HAP-1 (cell line): ENCODE data around the gene FARP2.
"Not testable (repeated sequence)": the region's sequence is repeated elsewhere in the genome, so short reads cannot be mapped to it uniquely, and the experiment has no call there.

Experiments used
- DNase-seq, 2 experiments: peaks; one replicate each; pipeline ENCODE4 v3.0.0-alpha.2; 2016 to 2020; ENCODE audit warnings: low spot score in 2 of 2
- H3K27me3 ChIP-seq: fragments of 250-450 bp; sonication (Bioruptor Pico); 2 replicates; pipeline ENCODE4 v1.5.1; 2020; ENCODE audit warnings: low read depth, mild to moderate bottlenecking, moderate library complexity
- H3K36me3 ChIP-seq: fragments of 250-450 bp; sonication (Bioruptor Pico); replicated peaks from 2 replicates; pipeline ENCODE4 v1.5.1; 2020; ENCODE audit warnings: mild to moderate bottlenecking
- H3K4me1 ChIP-seq: fragments of 250-450 bp; sonication (Bioruptor Pico); 2 replicates; pipeline ENCODE4 v1.5.1; 2020; ENCODE audit warnings: mild to moderate bottlenecking
- H3K4me3 ChIP-seq: fragments of 250-450 bp; sonication (Bioruptor Pico); 2 replicates; pipeline ENCODE4 v1.5.1; 2020; ENCODE audit warnings: mild to moderate bottlenecking, moderate library complexity
- H3K9me3 ChIP-seq: fragments of 250-450 bp; sonication (Bioruptor Pico); 2 replicates; pipeline ENCODE4 v1.5.1; 2020; ENCODE audit warnings: mild to moderate bottlenecking, moderate library complexity
- in situ Hi-C: fragments of 300-500 bp; cut with MboI; formaldehyde crosslinking; loops from 3 replicates; pipeline ENCODE4 v1.14.3; 2020; ENCODE audit warnings: low sequenced_read_pairs, inconsistent platforms, mixed read lengths

The FARP2 gene

DNA sequence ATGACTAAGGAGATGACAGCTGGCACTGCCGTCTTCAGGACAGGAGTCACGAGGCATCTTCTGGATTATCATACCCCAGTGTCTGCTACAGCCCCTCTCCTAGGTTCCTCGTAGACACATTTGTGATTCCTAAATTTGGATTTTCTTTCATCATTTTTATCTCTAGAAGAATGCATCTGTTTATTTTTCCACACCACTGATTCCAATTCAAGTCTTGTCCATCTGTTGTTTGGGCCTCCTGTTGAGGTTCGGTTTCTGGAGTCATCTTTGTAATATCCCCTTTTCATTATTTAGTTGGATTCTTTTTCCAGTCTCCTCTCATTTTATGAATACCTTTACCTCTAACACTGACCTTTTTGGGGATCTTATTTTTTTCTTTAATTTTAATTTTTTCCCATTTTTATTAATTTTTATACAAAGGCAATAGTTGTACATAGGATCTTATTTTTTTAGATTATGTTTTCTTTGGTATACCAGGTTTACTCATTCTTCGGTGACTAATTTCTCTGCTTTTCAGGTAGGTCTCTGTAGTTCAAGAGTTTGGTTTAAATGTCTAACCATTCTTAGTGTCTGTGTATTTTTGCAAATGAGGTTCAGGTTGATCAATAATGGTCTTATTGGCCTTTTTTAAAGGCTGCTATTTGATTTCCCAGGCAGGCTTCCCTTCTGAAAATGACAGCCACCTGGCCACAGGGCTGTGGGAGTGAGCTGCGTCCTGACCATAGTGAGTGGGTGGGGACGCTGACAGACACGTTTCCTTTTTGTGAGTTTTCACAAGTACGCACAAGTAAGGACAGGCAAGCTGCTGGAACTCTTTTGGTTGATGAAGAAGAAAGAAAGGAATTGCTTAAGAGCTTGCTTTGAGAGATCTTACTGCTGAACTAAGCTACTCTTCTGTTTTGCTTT, 34.5 kb downstream of the FARP2 start:
- in situ Hi-C loops = no loop called here
- Histone ChIP-seq H3K27me3 (no peaks in the 10 kb centered on the region), H3K36me3 (no peaks in the 10 kb centered on the region), H3K9me3 (no peaks in the 10 kb centered on the region), H3K4me1 (peaks cover 10% of the 10 kb centered on the region), H3K4me3 (no peak overlapping the region)
- no peak for DNase-seq

DNA sequence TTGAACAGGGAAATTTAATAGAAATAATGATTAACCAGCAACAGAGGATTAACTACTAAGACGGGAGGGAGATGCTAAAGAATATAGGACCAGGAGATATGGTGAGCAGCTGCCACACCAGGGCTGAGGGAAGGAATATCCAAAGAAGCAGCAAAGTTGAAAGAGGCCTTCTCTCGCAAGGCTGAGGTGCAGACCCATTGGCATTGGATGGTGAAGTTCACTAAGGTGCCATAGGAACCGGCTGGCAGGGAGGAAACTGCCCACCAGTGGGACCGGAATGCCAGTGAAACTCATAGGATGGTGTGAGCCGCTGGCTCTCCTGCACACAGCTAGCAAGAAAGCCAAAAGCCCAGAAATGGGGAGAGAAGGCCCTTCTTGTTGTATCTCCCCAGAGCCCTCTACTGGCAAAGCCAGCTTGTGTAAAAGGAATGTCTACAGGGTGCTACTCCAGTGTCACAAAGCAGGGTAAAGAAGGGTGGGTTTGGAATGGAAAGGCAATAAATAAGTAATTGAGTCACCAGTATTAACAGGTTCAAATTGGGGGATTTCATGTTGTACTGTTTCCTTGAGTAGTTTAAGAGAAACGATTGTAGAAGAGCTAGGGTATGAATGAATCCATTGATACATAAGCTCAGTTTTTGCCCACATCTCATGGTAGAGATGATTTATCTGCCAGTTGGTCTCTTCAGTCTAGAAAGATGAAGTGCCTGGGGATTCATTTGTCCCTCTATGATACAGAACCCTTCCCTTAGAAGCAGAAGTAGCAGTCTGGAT, 36.0 kb downstream of the FARP2 start:
- in situ Hi-C loops = no loop called here
- peak in 1 of 2 experiments; percentile 32 for DNase-seq
- peaks cover 10% of the 10 kb centered on the region for H3K4me1 ChIP-seq
- H3K4me3 ChIP-seq = no peak overlapping the region
- no peaks in the 10 kb centered on the region for H3K27me3 ChIP-seq
- no peaks in the 10 kb centered on the region for H3K9me3 ChIP-seq
- no peaks in the 10 kb centered on the region for H3K36me3 ChIP-seq

DNA sequence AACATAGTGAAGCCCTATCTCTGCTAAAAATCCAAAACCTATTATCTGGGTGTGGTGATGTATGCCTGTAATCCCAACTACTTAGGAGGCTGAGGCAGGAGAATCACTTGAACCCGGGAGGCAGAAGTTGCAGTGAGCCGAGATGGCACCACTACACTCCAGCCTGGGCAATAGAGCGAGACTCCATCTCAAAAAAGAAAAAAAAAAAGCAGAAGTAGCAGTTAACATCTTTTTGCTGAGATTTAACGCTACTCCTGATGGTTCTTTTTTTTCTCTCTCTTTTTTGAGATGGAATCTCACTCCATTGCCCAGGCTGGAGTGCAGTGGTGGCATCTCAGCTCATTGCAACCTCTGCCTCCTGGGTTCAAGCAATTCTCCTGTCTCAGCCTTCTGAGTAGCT, 36.7 kb downstream of the FARP2 start:
- H3K4me3 ChIP-seq, DNase-seq, H3K36me3 ChIP-seq, H3K27me3 ChIP-seq, H3K9me3 ChIP-seq, in situ Hi-C loops: not testable (repeated sequence)
- peaks cover 10% of the 10 kb centered on the region for H3K4me1 ChIP-seq

DNA sequence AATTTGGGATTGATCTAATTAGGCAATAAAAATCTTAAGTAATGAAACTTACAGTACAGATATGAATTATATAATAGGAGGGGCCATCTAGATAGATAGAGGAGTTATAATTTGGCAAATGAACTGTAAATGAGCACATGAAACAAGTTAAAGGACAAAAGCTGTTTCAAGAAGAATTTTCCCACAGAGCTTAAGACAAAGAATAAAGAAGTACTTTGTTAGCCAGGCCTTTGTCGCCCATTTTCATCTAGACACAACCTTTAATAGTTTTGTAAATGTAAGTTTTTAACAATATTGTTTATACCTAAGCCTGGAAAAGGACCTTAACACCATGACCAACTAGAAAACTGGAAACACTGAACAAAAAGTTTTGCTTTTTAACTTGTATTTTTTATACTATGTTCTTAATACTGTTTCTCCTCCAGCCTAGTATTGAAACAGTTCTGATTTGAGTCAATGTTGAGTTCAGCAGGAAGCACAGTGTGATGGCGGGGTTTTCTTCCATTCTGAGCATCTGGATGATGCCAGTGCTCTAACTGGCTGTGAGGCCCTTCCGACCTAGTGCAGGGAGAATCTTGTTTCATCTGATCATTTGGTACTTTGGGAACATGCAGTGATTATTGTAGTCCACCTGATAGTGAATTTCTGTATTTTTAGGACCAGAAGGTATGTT, 37.6 kb downstream of the FARP2 start:
- Histone ChIP-seq H3K4me1 (peaks cover 10% of the 10 kb centered on the region), H3K36me3 (no peaks in the 10 kb centered on the region), H3K9me3 (no peaks in the 10 kb centered on the region), H3K27me3 (no peaks in the 10 kb centered on the region), H3K4me3 (no peak overlapping the region)
- DNase-seq = peak in 1 of 2 experiments; percentile 47
- in situ Hi-C loops = no loop called here

DNA sequence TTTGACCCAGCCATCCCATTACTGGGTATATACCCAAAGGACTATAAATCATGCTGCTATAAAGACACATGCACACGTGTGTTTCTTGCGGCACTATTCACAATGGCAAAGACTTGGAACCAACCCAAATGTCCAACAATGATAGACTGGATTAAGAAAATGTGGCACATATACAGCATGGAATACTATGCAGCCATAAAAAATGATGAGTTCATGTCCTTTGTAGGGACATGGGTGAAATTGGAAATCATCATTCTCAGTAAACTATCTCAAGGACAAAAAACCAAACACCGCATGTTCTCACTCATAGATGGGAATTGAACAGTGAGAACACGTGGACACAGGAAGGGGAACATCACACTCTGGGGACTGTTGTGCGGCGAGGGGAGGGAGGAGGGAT, 40.7 kb downstream of the FARP2 start:
- in situ Hi-C loops, H3K36me3 ChIP-seq, H3K27me3 ChIP-seq, H3K4me3 ChIP-seq, H3K9me3 ChIP-seq, DNase-seq: not testable (repeated sequence)
- peaks cover 19% of the 10 kb centered on the region for H3K4me1 ChIP-seq

DNA sequence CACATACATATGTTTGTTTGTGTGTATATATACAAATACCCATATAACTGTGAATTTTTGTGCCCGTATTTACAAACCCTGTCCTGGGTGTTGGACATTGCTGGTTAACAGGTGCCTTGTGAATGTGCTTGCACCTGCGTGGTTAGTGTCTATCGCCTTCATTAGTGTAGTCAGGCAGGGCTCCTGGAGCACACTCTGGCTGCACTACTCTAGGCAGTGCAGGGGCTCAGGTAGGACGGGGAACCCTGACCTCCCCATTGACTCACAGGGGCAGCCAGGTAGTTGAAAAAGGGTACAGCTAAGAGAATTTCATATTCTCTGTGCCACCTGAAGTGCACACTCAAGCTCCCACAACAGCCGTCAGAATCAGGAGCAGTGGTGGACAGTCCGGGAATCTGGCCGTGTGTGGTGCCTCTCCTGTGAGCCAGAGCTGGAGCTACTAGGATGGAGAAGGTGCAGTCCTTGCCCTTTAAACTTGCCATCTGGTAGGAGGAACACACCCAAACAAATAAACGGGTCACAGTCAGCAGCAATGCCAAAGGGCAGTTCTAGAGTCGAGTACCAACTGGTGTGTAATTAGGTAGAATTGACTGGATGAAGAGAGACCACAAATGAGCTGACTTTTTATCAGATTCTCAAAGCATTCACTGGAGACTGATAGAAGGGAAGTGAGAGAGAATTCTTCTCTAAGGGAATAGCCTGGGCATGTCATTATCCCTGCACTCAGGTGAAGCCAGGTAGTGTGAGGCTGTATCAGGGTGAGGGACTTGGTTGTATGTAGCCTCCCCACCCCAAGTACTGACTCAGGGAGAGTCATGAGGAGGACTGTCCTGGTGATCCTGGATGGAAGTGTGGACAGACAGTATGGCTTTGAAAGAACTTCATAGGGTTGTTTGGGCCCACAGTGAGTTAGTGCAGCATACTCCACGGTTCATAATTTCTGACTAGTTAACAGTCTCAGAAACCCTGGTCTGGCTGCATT, 44.1 kb downstream of the FARP2 start:
- in situ Hi-C loops = no loop called here
- no peak overlapping the region for H3K4me3 ChIP-seq

DNA sequence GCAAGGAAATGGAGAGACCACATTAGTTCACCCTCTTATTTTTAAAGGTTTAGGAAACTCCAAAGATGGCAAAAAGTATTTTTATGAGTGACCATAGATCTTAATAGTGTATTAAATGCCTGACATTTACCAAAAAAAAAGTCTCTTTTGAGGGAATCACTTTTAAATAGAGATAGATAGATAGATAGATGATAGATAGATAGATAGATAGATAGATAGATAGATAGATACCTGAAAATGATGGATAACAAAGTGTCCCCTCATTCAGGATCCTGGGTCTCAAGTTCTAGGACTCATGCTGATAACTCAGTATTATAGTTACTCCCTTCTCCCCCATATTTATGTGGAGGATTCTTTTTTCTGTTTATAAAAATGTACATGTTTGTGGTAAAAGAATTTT, 52.8 kb downstream of the FARP2 start:
- Histone ChIP-seq H3K4me3 (no peak overlapping the region), H3K9me3 (no peaks in the 10 kb centered on the region), H3K27me3 (no peaks in the 10 kb centered on the region), H3K4me1 (no peaks in the 10 kb centered on the region), H3K36me3 (peaks cover 37% of the 10 kb centered on the region)
- no peak for DNase-seq
- in situ Hi-C loops = no loop called here

More for the DNA sequence above, 44.1 kb downstream of the FARP2 start:
- H3K27me3 ChIP-seq = no peaks in the 10 kb centered on the region
- no peaks in the 10 kb centered on the region for H3K9me3 ChIP-seq
- H3K4me1 ChIP-seq = peaks cover 8% of the 10 kb centered on the region
- no peak for DNase-seq
- H3K36me3 ChIP-seq = no peaks in the 10 kb centered on the region

DNA sequence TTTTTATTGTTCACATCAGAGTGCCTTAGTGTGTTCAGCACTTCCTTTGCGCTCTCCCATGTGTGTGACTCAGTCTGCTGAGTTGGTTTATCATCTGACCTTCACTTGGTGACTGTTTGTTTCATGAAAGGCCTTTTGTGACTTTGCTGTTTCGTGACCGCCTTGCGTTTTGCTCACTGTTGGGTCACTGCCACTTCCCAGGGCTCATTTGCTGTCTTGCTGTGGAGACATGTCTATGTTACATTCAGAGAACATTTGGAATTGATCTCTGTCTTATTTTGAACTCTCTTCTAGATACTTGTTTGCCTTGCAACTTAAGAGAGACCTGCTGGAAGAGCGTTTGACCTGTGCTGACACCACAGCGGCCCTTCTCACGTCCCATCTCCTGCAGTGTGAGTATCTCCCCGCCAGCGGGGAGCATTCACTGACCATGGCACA, 54.7 kb downstream of the FARP2 start:
- H3K9me3 ChIP-seq = no peaks in the 10 kb centered on the region
- in situ Hi-C loops = no loop called here
- H3K36me3 ChIP-seq = peaks cover 50% of the 10 kb centered on the region
- no peaks in the 10 kb centered on the region for H3K27me3 ChIP-seq
- no peak for DNase-seq
- no peaks in the 10 kb centered on the region for H3K4me1 ChIP-seq
- no peak overlapping the region for H3K4me3 ChIP-seq

DNA sequence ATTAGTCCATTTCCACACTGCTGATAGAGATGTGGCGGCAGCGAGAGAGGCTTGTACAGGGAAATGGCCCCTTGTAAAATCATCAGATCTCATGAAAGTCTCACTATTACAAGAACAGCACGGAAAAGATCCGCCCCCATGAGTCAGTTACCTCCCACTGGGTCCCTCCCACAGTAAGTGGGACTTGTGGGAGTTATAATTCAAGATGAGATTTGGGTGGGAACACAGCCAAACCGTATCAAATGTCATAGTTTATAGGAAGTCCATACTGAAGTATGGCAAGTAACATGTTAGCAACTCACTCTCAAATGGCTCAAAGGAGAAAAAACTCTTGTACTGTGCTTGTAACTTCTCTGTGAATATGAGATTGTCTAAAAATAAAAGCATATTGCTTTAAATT, 56.1 kb downstream of the FARP2 start:
- Histone ChIP-seq H3K4me1 (no peaks in the 10 kb centered on the region), H3K9me3 (no peaks in the 10 kb centered on the region), H3K27me3 (no peaks in the 10 kb centered on the region), H3K4me3 (no peak overlapping the region), H3K36me3 (peaks cover 50% of the 10 kb centered on the region)
- DNase-seq = no peak
- in situ Hi-C loops = no loop called here

DNA sequence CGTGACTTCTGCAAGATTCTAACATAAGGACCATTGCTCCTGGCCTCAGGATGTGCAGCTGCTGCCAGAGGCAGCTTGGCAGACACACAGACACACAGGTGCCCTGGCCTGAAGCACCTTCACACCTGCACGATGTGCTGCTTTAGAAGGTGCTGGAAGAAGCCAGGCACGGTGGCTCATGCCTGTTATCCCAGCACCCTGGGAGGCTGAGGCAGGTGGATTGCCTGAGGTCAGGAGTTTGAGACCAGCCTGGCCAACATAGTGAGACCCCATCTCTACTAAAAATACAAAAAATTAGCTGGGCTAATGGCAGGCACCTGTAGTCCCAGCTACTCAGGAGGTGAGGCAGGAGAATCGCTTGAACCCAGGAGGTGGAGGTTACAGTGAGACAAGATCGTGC, 57.4 kb downstream of the FARP2 start:
- in situ Hi-C loops, H3K27me3 ChIP-seq, H3K9me3 ChIP-seq, H3K4me1 ChIP-seq, H3K4me3 ChIP-seq, DNase-seq: not testable (repeated sequence)
- peaks cover 54% of the 10 kb centered on the region for H3K36me3 ChIP-seq

DNA sequence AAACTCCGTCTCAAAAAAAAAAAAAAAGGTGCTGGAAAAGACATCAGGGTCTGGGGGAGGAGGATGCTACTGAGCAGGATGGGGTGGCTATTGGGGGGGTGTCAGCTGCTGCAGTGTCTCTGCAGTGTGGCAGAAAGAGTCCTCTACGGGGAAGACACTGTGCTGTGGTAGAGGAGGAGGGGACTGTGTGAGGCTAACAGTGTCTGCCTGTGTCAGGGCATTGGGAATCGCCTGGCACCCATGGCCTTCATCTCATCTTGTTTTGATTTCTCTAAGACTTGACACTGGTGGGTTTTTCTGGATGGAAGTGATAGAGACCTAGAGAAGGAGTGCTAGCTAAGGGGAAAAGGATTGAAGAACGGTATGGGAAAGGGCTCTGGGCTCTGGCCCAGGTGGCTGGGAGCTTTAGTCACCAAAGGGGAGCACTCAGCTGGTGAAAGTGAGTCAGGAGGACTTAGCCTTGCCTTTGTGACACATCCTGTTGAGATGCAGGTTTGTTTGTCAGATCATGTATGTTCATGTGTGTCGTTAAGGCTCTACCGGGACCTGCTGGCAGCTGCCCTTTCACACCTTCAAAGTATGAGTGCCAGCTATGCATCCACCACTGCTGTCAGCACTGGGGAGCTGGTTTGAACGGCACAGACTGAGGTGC, 58.0 kb downstream of the FARP2 start:
- Histone ChIP-seq H3K4me1 (no peaks in the 10 kb centered on the region), H3K4me3 (no peak overlapping the region), H3K36me3 (peaks cover 56% of the 10 kb centered on the region), H3K9me3 (no peaks in the 10 kb centered on the region), H3K27me3 (no peaks in the 10 kb centered on the region)
- in situ Hi-C loops = no loop called here
- DNase-seq = no peak

DNA sequence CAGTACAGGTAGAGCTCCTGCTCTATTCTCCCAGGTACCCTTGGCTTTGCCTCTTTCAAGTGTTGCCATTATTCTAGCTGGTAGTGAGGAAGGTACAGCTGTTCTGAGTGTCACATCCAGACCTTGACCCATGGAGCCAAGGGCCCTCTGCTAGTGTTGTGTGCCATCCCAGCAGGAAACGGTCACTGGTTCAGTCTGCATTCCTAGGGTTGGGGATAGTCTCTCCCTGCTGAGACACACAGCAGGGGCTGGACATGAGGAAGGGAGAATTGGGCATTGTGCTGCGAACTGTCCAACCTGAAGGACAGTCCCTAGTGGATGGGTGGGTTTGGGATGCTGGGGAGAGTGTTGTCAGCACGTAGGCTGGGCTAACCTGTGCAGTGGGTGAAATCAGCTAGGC, 59.1 kb downstream of the FARP2 start:
- H3K4me1 ChIP-seq = no peaks in the 10 kb centered on the region
- no peak for DNase-seq
- in situ Hi-C loops = no loop called here
- no peaks in the 10 kb centered on the region for H3K27me3 ChIP-seq
- H3K9me3 ChIP-seq = no peaks in the 10 kb centered on the region
- peaks cover 50% of the 10 kb centered on the region for H3K36me3 ChIP-seq
- H3K4me3 ChIP-seq = no peak overlapping the region
